ENCODE data around the gene THOC2.
"Not testable (repeated sequence)": the region's sequence is repeated elsewhere in the genome, so short reads cannot be mapped to it uniquely, and the experiment has no call there.

Gene THOC2

DNA sequence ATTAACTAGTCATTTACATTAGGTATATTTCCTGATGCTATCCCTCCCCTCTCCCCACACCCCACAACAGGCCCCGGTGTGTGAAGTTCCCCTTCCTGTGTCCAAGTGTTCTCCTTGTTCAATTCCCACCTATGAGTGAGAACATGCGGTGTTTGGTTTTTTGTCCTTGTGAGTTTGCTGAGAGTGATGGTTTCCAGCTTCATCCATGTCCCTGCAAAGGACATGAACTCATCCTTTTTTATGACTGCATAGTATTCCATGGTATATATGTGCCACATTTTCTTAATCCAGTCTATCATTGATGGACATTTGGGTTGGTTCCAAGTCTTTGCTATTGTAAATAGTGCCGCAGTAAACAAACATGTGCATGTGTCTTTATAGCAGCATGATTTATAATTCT lies 69.1 kb downstream of the THOC2 start:
- not testable (repeated sequence) for DNase-seq

DNA sequence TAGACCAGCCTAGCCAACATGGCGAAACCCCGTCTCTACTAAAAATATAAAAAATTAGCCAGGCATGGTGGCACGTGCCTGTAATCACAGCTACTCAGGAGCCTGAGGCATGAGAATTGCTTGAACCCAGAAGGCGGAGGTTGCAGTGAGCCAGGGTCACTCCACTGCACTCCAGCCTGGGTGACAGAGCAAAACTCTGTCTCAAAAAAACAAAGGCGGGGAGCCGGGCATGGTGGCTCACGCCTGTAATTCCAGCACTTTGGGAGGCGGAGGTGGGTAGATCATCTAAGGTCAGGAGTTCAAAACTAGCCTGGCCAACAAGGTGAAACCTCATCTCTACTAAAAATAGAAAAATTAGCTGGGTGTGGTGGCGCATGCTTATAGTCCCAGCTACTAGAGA lies 76.3 kb downstream of the THOC2 start:
- not testable (repeated sequence) for DNase-seq

DNA sequence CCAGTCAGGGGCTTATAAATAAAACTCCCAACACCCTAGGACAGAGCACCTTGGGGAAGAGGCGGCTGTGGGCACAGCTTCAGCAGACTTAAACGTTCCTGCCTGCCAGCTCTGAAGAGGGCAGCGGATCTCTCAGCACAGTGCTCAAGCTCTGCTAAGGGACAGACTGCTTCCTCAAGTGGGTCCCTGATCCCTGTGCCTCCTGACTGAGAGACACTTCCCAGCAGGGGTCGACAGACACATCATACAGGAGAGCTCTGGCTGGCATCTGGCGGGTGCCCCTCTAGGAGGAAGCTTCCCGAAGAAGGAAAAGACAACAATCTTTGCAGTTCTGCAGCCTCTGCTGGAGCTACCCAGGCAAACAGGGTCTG lies 84.1 kb downstream of the THOC2 start:
- not testable (repeated sequence) for DNase-seq

DNA sequence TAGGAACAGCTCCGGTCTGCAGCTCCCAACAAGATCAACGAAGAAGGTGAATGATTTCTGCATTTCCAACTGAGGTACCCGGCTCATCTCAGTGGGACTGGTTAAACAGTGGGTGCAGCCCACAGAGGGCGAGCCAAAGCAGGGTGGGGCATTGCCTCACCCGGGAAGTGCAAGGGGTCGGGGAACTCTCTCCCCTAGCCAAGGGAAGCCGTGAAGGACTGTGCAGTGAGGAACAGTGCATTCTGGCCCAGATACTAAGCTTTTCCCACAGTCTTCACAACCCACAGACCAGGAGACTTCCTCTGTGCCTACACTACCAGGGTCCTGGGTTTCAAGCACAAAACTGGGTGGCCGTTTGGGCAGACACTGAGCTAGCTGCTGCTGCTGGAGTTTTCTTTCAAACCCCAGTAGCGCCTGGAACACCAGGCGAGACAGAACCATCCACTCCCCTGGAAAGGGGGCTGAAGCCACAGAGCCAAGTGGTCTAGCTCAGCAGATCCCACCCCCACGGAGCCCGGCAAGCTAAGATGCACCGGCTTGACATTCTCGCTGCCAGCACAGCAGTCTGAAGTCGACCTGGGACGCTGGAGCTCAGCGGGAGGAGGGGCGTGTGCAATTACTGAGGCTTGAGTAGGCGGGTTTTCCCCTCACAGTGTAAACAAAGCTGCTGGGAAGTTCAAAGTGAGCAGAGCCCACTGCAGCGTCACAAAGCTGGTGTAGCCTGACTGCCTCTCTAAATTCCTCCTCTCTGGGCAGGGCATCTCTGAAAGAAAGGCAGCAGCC lies 84.6 kb downstream of the THOC2 start:
- DNase-seq, result peak; percentile 81

DNA sequence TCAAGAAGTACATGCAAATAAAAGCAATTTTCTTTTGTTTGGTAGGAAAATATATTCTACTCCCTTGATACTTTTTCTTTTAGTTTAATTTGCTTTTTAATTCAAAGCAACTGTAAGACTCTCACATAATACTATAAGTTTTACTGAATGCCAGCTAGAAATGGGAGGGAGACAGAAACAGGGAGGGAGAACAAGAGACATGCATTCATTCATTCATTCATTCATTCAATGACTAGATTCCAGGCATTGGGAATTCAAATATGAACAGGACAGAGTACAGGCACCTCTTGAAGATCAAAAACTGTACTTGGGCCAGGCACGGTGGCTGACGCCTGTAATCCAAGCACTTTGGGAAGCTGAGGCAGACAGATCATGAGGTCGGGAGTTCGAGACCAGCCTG lies 85.6 kb downstream of the THOC2 start:
- DNase-seq, result no peak

DNA sequence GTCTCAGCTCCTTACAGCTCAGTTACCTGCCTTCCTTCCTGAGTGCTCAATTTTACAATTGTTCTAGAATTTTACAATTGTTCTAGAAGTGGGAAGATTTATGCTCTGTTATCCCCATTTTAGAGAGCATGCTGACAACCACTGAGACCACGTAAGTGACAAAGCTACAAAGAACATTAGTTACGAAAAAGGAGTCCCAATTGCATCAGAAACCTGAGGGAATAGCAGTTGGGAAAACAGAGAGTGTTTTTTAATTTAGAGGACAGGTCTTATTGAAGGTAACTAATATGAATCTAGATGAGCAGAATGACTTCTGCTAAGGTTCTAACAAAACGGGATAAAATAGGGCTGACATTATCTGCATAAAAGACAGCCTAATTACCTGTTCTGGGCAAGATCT lies 103.3 kb downstream of the THOC2 start:
- DNase-seq, result no peak

DNA sequence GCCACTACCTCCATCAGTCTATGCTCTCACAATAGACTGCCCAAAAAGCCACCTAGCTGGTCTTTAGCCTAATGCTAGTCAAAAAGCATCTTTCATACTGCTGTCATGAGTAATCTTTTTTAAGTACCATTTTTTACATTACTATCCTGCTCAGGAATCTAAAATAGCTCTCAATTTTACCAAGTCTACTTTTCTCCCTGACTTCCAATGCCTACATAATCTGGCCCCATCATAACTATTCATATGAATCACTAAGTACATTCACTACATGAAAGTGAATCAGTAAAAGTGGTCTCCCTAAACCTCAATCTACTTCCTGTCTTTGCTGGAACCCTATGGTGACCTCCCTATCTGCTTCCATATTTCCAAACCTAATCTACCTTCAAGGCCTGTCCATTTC lies 105.9 kb downstream of the THOC2 start:
- DNase-seq, result no peak

DNA sequence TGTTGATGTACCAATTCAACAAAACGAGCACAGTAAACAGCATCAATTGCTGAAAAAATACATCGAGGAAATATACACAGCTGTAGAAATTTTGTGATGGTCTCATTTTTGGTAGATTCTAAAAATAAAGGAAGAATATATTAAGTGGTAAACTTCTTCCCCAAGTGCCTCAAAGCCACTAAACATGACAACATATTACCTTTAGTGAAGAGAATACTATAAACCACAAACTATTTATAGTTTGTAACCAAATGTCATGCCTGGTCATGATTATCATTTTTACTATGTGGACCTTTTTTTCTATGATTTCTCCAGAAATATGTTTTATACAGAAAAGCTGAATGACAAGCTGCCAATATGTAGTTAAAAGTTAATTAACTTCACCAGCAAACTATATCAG lies 106.9 kb downstream of the THOC2 start:
- no peak for DNase-seq

DNA sequence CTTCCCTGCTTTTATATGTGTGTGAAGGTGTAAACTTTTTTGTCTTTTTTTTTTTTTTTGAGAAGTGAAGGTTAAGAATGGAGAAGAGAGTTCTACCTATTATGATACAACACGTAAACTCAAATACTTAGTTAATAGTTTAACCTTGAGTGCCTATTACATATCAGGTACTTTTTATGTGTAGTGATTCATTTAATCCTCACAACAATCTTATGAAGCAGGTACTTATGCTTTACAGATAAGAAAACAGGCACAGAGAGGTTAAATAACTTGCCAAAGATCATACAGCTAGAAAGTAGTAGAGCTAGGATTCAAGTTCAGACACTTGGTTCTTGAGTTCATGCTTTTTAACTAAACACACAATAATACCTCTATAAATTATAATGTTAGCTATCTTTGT lies 107.4 kb downstream of the THOC2 start:
- no peak for DNase-seq

DNA sequence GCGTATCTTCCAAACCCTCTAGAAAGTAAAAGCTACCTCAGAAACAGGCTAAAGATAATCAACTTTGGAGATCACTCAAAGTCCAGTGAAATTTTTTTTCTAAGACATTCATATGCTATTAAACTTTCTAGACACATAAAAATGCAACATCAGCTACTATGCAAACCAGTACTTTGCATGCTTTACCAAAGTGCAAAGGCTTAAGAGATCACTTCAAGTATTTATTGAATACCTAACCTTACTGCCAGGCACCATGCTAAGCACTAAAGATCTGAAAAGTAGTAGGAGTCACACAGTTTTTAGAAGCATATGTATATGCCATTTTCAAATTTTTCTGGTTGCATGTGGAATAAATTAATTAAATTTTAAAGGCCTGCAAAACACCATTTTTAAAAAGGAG lies 115.8 kb downstream of the THOC2 start:
- no peak for DNase-seq

DNA sequence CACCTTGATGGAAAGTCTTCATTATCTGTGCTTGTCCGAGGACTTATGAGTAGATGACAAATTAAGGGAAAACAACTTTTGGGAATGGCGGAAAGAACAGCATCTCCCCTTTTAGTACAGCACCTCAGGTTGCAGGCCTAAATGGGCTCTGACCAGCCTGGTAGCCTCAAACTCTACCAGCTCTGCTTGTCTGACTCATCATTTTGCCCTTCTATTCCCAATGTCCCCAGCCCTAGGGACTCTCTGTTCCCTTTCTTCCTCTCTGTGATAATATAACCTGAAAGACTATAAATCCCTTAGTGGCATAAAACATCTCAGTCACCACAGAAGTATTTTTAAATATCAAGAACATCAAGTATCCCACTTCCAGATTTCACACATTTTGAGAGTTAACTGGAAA lies 121.9 kb downstream of the THOC2 start:
- DNase-seq, result no peak

DNA sequence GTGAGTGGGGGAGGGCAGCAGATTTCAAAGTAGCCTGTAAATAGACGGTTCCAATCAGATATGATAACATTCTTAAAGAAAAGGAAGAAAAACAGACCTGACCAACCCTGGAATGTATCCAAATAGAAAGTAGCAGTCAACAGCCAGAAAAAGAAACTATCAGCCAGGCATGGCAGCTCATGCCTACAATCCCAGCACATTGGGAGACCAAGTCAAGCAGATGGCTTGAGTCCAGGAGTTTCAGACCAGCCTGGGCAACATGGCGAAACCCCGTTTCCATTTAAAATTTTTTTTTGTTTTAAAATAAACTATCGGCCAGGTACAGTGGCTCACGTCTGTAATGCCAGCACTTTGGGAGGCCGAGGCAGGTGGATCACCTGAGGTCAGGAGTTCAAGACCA lies 125.0 kb downstream of the THOC2 start:
- DNase-seq, result no peak

DNA sequence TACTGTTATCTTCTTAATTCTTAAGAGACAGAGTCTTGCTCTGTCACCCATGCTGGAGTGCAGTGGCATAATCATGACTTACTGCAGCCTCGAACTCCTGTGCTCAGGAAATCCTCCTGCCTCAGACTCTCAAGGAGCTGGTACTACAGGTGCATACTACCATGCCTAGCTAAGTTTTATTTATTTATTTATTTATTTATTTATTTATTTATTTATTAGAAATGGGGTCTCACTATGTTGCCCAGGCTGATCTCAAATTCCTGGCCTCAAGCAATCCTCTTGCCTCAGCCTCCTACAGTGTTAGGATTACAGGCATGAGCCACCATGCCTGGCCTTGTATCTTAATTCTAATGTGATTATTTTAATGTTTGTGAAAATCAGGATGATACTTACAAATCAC lies 125.6 kb downstream of the THOC2 start:
- no peak for DNase-seq

DNA sequence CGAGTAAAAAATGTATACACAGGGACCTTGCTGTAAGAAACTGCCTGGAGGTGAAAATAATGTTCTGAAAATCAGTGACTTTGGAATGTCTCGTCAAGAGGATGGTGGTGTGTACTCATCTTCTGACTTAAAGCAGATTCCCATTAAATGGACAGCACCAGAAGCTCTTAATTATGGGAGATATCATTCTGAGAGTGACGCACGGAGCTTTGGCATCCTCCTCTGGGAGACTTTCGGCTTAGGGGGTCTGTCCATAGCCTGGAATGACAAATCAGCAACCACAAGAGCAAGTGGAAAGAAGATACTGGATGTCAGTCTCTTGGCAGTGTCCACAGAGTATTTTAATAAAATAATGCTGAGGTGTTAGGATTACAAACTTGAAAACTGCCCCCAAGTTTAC lies 129.4 kb downstream of the THOC2 start:
- no peak for DNase-seq

DNA sequence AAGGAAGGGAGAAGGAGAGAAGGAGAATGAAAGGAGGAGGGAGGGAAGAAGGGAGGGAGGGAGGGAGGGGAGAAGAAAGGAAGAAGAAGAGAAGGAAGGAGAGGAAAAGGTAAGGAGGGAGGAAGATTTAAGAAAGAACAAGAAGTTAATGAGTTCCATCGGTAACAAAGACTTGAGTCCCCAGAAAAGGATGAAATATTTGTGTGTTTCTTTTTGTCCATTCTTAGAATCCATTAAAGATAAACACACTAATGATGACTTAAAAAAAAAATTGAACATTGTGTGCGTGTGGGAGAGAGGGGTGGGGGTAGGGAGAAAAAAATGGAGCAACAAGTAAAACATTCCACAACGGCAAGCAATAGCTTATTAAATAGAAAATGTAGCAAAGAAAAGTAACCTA lies 131.4 kb downstream of the THOC2 start:
- no peak for DNase-seq

DNA sequence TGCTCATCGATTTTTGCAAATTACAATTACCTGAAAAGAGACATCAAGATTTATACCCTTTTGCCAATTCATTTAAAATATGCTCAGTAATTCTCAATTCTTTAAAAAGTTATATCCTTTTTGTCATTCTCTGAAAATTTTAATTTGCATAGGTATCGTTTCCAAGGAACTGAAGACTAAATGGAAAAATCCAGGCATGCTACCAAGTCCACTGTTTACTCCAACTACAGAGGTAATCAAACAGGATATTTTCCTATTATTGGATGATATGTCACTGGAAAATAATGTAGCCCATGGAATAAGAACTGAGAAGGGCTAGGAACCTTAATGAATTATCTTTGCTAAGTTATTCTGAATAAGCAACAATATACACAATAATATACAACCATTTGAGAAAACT lies 132.7 kb downstream of the THOC2 start:
- DNase-seq, result no peak

DNA sequence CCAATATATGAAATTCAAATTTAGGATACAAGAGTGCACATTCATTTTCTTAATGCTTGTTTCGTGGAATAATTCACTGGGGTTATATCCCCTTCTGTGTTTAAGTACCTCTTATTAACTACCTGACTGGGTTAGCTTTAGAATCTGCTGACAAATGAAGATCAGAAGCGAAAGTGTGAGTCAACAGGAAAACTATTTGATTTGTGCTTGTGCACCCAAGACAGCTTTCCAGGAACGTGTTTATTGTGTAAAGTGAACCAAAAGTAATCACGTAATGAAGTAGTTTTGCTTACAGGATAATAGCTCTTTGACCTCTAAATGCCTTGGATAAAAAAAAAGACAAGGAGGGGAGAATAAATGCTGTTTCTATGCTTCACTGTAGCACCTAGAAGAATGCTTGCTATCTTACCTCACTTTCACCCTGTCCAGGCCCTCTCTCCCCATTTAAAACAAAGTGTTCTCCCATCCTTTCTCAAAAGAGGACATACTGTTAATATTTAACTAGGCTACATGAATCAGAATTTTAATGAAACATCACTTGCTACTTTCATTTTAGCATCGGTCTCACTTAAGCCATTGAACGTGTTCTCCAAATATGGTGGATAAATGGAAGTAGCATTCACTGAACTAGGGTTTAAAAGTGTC lies 141.9 kb downstream of the THOC2 start:
- DNase-seq, result no peak

DNA sequence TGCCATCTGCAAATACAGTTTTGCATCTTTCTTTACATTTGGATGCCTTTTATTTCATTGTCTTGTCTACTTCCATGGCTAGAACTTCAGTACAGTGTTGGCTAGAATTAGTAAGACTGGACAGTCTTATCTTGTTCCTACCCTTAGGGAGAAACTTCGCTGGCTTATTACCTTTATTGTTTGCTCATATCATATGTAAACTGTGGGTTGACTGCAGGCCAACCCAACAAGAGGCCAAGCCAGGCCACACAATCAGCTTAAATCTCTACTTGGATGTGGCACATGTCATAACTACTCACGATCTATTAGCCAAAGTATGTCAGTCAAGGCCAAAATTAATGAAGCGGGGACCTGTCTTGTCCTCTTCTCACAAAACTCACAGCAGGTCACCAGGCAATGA lies 144.1 kb downstream of the THOC2 start:
- no peak for DNase-seq

DNA sequence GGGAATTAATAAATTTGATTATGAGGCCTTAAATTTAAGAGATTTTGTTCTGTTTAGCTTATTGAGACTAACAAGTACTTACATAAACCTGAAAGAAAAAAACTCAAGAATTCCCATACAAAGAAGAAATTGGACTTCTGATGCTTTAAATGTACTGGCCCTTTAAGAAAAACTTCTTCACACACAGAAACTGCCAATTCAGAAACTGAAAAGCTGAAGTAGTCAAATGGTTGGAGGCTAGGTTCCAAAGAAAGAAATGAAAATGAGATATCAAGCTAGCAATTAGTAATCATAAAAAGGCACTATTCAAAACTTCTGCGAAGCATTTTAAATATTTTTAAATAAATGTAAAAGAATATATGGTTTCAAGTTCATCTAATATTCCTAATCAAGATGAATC lies 151.3 kb downstream of the THOC2 start:
- no peak for DNase-seq

DNA sequence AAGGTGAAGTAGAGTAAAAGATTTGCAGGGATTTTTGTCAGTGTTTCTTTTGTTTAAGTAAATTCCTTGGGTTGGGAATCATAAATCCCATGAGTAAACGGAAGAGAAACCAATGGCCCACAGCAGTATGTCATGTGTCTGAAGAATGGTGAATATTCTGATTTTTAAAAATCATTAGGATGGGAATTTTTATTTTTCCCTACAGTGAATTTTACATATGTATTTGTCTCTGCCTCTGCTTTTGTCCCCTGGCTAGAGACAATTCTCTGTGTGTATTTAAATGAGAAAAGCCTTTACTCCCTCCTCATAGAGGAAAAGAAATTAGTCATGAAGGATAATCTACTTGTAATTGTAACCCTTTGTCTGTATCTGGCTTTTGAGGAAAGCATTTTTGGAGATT lies 152.1 kb downstream of the THOC2 start:
- DNase-seq, result no peak

DNA sequence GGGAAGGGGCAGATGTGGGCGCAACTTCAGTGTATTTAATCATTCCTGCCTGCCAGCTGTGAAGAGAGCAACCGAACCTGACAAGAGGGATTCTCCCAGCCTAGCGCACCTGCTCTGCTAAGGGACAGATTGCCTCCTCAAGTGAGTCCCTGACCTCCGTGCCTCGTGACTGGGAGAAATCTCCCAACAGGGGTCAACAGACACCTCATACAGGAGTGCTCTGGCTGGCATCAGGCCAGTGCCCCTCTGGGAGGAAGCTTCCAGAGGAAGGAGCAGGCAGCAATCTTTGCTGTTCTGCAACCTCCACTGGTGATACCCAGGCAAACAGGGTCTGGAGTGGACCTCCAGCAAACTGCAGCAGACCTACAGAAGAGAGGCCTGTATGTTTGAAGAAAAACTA lies 158.8 kb downstream of the THOC2 start:
- not testable (repeated sequence) for DNase-seq

DNA sequence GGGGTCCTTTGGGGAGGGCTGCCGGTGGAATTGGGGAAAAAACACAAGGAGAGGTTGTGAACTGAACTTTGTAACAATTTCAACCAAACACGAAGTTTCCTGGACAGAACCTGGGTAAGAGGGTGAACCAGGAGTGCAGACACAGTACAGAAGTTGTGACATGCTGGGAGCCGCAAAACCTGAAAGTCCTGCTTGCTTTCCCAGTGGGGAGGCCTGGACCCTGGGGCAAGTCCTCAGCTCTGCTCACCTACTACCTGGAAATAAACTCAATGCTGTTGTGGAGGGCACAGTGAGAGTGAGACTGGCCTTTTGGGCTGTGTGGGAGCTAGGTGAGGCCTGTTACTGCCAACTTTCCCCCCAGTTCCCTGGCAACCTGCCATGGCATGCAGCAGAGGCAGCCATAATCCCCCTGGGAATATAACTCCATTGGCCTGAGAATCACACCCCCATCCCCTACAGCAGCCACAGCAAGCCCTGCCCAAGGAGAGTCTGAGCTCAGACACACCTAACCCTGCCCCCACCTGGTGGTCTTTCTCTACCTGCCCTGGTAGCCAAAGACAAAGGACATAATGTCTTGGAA lies 162.8 kb downstream of the THOC2 start:
- no peak for DNase-seq

DNA sequence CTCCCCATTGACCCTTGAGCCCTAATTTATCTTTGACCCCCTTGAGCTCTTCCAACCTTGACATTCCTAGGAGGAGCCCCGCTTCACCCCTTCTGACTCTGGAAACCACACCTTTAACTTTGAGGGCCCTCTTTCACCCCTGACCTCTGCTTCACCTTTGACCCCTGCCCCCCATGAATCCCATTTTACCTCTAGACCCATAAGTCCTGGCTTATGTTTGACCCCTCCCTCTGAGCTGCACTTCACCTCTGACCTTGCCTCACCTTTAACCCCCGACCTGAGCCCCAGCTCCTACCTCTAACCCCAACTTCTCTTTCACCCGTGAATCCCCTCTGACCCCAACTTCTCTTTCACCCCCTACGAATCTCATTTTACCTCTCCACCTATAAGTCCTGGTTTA lies 169.7 kb downstream of the THOC2 start:
- no peak for DNase-seq

DNA sequence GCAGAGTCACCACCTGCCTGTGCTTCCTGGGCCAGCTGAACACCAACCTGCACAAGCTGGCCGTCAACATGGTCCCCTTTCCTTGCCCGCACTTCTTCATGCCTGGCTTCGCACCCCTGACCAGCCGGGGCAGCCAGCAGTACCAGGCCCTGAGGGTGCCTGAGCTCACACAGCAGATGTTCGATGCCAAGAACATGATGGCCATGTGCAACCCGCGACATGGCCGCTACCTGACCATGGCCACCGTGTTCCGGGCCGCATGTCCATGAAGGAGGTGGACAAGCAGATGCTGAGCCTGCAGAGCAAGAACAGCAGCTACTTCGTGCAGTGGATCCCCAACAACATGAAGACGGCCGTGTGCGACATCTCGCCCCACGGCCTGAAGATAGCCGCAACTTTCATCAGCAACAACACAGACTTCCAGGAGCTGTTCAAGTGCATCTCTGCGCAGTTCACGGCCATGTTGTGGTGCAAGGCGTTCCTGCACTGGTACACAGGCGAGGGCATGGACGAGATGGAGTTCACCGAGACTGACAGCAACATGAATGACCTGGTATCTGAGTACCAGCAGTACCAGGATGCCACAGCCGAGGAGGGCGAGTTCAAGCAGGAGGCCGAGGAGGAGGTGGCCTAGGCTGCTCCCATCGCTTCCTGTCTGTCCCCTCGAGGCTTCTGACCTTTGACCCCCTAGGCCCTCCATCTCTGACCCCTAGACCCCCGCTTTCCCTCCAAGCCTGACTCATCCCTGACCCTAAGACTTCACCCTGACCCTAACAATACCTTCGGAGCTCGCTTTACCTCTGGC lies 170.3 kb downstream of the THOC2 start:
- DNase-seq, result no peak
